Endothelial cell of umbilical vein (primary cell): ENCODE data around the gene ARHGAP42.

Experiments used
- EZH2 ChIP-seq: IDR thresholded peaks from 2 replicates; pipeline ENCODE4 v1.6.1; 2012; ENCODE audit warnings: borderline replicate concordance, low read depth, mild to moderate bottlenecking, moderate library complexity, low read length, inconsistent platforms; ENCODE audit not compliant: severe bottlenecking
- MAX ChIP-seq: IDR thresholded peaks from 2 replicates; pipeline ENCODE4 v1.6.1; 2011; ENCODE audit not compliant: insufficient read depth, insufficient read length
- POLR2A ChIP-seq: IDR thresholded peaks from 2 replicates; pipeline ENCODE4 v1.6.1; 2012; ENCODE audit warnings: low read depth, mild to moderate bottlenecking, control low read depth, low read length
- POLR2AphosphoS5 ChIP-seq: IDR thresholded peaks from 2 replicates; pipeline ENCODE4 v1.6.1; 2012; ENCODE audit warnings: low read depth, mild to moderate bottlenecking, control low read depth, low read length, moderate library complexity; ENCODE audit not compliant: insufficient read depth
- TF ChIP-seq, protein P1 (sequence below), 2 donors: IDR thresholded peaks; 1 replicate in 1 of 2; 2 replicates in 1 of 2; pipeline ENCODE4 v1.5.1; 2011; ENCODE audit warnings: low read length in 2 of 2, mild to moderate bottlenecking in 2 of 2, moderate library complexity in 2 of 2, control low read depth in 1 of 2, inconsistent platforms in 1 of 2, low read depth in 1 of 2; ENCODE audit not compliant: insufficient read depth in 1 of 2; ENCODE audit errors: extremely low read depth in 1 of 2

DNA sequence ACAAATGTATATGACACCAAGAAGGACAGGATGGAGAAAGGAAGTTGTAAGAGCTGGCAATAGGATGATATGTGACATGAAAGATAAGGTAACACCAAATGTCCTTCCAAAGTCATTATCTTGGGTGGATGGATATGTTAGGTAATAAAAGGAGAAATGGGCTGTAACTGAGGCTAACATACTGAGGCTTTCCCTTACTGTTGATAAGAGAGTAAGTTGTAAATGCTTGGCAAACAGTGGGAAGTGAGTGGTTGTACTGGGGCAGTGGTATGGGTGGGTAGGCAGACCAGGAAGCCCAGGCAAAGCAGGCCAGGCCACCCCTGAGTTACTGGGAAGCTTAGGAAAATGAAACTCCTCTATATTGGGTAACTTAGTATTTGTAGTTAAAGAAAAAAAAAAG, 73.7 kb downstream of the ARHGAP42 start:
- TF ChIP-seq EZH2 (no peak), POLR2A (no peak), POLR2AphosphoS5 (no peak), MAX (no peak)
- TF ChIP-seq, protein P1, sequence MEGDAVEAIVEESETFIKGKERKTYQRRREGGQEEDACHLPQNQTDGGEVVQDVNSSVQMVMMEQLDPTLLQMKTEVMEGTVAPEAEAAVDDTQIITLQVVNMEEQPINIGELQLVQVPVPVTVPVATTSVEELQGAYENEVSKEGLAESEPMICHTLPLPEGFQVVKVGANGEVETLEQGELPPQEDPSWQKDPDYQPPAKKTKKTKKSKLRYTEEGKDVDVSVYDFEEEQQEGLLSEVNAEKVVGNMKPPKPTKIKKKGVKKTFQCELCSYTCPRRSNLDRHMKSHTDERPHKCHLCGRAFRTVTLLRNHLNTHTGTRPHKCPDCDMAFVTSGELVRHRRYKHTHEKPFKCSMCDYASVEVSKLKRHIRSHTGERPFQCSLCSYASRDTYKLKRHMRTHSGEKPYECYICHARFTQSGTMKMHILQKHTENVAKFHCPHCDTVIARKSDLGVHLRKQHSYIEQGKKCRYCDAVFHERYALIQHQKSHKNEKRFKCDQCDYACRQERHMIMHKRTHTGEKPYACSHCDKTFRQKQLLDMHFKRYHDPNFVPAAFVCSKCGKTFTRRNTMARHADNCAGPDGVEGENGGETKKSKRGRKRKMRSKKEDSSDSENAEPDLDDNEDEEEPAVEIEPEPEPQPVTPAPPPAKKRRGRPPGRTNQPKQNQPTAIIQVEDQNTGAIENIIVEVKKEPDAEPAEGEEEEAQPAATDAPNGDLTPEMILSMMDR (IDR thresholded peaks at IDR 0.05; ENCODE audit: extremely low read depth in 1 of 2, insufficient read depth in 1 of 2, low read depth in 1 of 2, low read length in 2 of 2) = no peak
